ENCODE results near the gene AK8. TPM values are rescaled to one million over a fixed set of nuclear protein-coding genes. Genes with fewer than 3 reads are reported as not detected.

Gene AK8
- total RNA-seq, 2 donors from 2014 or later: 0.67 TPM; not detected in 1

- ATAC-seq (no peak), DNase-seq (no peak)
- intact Hi-C loops (cut with DNase I, micrococcal nuclease): no loop called here
Observed at GRCh38 chr9:132808645-132809044, 69.4 kb downstream of the AK8 start.

- DNase-seq (no peak), ATAC-seq (no peak)
- intact Hi-C loops (cut with DNase I, micrococcal nuclease): no loop called here
Observed at GRCh38 chr9:132806723-132807421, 71.2 kb downstream of the AK8 start.

GRCh38 chr9:132806306-132806705 lies 71.8 kb downstream of the AK8 start:
- ATAC-seq: no peak
- DNase-seq: no peak
- intact Hi-C loops (cut with DNase I, micrococcal nuclease): no loop called here

GRCh38 chr9:132804576-132805295 lies 73.3 kb downstream of the AK8 start:
- ATAC-seq: peak; percentile 70
- peak; percentile 51 to 66 for DNase-seq
- intact Hi-C loops (cut with DNase I, micrococcal nuclease): loop anchor here in 1 of 2 donors (5.0 kb wide), 1 partner anchor 297 kb away; no protein-coding TSS in a partner anchor

- DNase-seq: no peak
- no peak for ATAC-seq
- intact Hi-C loops (cut with DNase I, micrococcal nuclease): loop anchor here in 1 of 2 donors (5.0 kb wide), 1 partner anchor 295 kb away; no protein-coding TSS in a partner anchor
Observed at GRCh38 chr9:132802121-132802795, 75.8 kb downstream of the AK8 start.

- ATAC-seq: no peak
- intact Hi-C loops (cut with DNase I, micrococcal nuclease): loop anchor here in 1 of 2 donors (5.0 kb wide), 1 partner anchor 294 kb away; no protein-coding TSS in a partner anchor
- DNase-seq: no peak
Observed at GRCh38 chr9:132801659-132802058, 76.4 kb downstream of the AK8 start.

- ATAC-seq (peak; percentile 73), DNase-seq (peak; percentile 69 to 78)
- intact Hi-C loops (cut with DNase I, micrococcal nuclease): loop anchor here in 1 of 2 donors (5.0 kb wide), 1 partner anchor 293 kb away; no protein-coding TSS in a partner anchor
Observed at GRCh38 chr9:132800038-132800648, 77.9 kb downstream of the AK8 start.

- intact Hi-C loops (cut with DNase I, micrococcal nuclease): loop anchor here in 1 of 2 donors (10.0 kb wide), 1 partner anchor 284 kb away; no protein-coding TSS in a partner anchor
- ATAC-seq: peak; percentile 76
- peak; percentile 71 to 72 for DNase-seq
Observed at GRCh38 chr9:132798817-132799790, 79.0 kb downstream of the AK8 start.

- DNase-seq (no peak), ATAC-seq (no peak)
- intact Hi-C loops (cut with DNase I, micrococcal nuclease): loop anchor here in 1 of 2 donors (10.0 kb wide), 1 partner anchor 283 kb away; no protein-coding TSS in a partner anchor
Observed at GRCh38 chr9:132797861-132798659, 80.0 kb downstream of the AK8 start.

GRCh38 chr9:132795511-132796303 lies 82.4 kb downstream of the AK8 start:
- no peak for ATAC-seq
- no peak for DNase-seq
- intact Hi-C loops (cut with DNase I, micrococcal nuclease): loop anchor here in 1 of 2 donors (10.0 kb wide), 1 partner anchor 281 kb away; no protein-coding TSS in a partner anchor

- DNase-seq (peak; percentile 62 to 68), ATAC-seq (peak; percentile 63)
- intact Hi-C loops (cut with DNase I, micrococcal nuclease): loop anchor here in 1 of 2 donors (10.0 kb wide), 1 partner anchor 280 kb away; no protein-coding TSS in a partner anchor
Observed at GRCh38 chr9:132794730-132795380, 83.2 kb downstream of the AK8 start.

- ATAC-seq (peak; percentile 64), DNase-seq (no peak)
- intact Hi-C loops (cut with DNase I, micrococcal nuclease): loop anchor here in 1 of 2 donors (10.0 kb wide), 1 partner anchor 279 kb away; no protein-coding TSS in a partner anchor
Observed at GRCh38 chr9:132793606-132794580, 84.2 kb downstream of the AK8 start.

GRCh38 chr9:132792547-132792946 lies 85.5 kb downstream of the AK8 start:
- ATAC-seq (no peak), DNase-seq (no peak)
- intact Hi-C loops (cut with DNase I, micrococcal nuclease): loop anchor here in 1 of 2 donors (10.0 kb wide), 1 partner anchor 278 kb away; no protein-coding TSS in a partner anchor

GRCh38 chr9:132791699-132792240 lies 86.3 kb downstream of the AK8 start:
- ATAC-seq: no peak
- intact Hi-C loops (cut with DNase I, micrococcal nuclease): loop anchor here in 1 of 2 donors (10.0 kb wide), 1 partner anchor 277 kb away; no protein-coding TSS in a partner anchor
- no peak for DNase-seq
